MV-4-11 (cell line): ENCODE measurements around the gene PPP1R2C.

Source experiments
- DNase-seq: peaks from one replicate; lab custom pipeline; 2025; lab: John Stamatoyannopoulos, UW

The PPP1R2C gene

GRCh38 chrX:42778096-42778495 is at the start of gene PPP1R2C:
TSS of gene PPP1R2C (minus strand) at chrX:42778163. CDS start at chrX:42778079, 84 bp downstream.
- no peak for DNase-seq

DNA sequence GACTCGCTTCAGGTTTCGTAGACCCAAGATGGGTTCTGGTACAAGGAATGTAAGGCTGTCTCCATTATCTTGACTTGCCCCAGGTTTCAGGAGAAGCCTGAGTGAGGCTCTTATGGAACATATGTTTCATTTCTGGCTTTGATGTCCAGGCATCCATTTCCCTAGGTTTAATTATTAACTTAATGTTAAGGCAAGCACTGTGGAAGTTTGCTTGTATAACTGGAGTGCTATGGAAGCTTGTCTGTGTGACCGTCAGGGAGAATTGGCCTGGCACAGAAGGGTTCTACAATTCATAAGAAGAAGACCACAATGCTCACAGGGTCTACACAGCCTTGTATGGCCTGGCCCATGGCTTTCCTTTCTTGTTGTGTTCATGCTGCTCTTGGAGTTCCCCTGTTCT is 47.2 kb upstream of the PPP1R2C start:
- no peak for DNase-seq

GRCh38 chrX:42824541-42824940 is 46.6 kb upstream of the PPP1R2C start:
- DNase-seq, result no peak

GRCh38 chrX:42823443-42823842 is 45.5 kb upstream of the PPP1R2C start:
- DNase-seq, result no peak

DNA sequence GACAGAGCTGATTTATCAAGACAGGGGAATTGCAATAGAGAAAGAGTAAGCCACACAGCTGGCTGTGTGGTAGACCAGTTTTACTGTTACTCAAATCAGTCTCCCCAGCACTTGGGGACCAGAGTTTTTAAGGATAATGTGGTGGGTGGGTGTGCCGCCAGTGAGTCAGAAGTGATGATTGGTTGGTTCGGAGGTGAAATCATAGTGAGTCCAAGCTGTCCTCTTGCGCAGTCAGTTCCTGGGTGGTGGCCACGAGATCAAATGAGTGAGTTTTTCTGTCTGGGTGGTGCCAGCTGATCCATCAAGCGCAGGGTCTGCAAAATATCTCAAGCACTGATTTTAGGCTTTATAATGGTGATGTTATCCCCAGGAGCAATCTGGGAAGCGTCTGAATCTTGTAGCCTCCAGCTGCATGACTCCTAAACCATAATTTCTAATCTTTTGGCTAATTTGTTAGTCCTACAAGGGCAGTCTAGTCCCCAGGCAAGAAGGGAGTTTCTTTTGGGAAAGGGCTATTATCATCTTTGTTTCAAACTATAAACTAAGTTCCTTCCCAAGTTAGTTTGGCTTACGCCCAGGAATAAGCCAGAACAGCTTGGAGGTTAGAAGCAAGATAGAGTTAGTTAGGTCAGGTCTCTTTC is 44.0 kb upstream of the PPP1R2C start:
- no peak for DNase-seq

- DNase-seq, result no peak
Observed at GRCh38 chrX:42818151-42818921, 40.4 kb upstream of the PPP1R2C start.

DNA sequence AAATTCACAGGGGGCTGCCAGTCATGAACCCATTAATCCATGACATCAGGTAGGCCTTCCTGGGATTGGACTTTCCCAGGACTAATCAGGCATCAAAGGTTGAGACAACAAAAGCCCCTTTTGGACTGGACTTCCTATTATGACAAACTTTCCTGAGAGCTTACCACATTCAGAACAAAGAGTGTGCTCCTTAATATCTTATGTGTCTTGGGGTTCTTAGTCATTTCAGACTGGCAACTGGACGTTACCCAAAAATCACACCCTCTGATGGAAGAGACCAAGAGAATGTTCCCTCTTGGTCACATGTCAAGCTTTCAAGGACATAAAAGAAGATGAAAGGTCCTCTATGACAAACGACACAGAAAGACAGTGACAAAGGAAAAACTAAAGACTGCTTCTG is 31.6 kb upstream of the PPP1R2C start:
- no peak for DNase-seq

GRCh38 chrX:42807393-42807792 is 29.4 kb upstream of the PPP1R2C start:
- DNase-seq, result no peak

GRCh38 chrX:42804524-42804923 is 26.6 kb upstream of the PPP1R2C start:
- DNase-seq, result no peak

GRCh38 chrX:42803320-42803719 is 25.4 kb upstream of the PPP1R2C start:
- no peak for DNase-seq

GRCh38 chrX:42797651-42798269 is 19.8 kb upstream of the PPP1R2C start:
- DNase-seq, result no peak

- DNase-seq, result no peak
Observed at GRCh38 chrX:42783451-42783850, 5.5 kb upstream of the PPP1R2C start.

GRCh38 chrX:42776195-42776594 is 1.8 kb downstream of the PPP1R2C start:
- peak; percentile 67 for DNase-seq

GRCh38 chrX:42772874-42773273 is 5.1 kb downstream of the PPP1R2C start:
- no peak for DNase-seq

DNA sequence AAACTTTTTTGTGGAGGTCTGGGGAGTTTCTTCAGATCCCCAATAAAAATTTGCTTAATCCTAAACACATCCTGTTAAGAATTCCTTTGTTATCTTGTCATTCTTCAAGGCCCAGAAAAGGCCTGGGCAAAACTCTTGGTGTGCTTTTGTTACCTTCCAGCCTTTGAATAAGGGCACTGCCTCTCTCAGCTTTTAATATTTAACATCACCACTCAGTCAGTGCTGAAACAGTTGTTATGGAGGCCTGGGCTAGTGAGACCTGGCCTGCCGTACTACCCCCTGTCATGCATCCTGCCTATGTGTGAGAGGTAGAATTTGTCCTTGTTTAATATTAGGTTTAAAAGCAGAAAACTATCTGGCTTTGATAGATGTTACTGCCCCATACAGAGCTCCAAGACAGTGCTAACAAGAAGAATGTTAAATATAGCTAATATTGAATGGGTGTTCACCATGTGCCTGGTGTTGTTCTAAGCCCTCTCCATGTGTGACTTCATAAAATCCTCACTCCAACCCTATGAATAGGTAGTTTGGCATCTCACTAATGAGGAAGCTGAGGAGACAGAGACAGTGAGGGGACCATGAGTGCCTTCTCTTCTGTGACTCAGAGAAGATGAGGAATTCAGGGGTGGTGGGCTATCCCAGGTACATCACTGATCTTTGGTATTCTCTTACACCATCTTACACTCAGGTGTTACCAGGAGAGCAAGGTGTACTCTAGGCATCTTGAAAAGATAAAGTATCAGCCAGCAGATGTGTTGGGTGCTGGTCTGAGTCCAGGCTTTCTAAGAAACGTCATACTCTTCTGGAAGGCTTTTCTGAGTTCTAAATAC is 6.2 kb downstream of the PPP1R2C start:
- DNase-seq, result no peak

DNA sequence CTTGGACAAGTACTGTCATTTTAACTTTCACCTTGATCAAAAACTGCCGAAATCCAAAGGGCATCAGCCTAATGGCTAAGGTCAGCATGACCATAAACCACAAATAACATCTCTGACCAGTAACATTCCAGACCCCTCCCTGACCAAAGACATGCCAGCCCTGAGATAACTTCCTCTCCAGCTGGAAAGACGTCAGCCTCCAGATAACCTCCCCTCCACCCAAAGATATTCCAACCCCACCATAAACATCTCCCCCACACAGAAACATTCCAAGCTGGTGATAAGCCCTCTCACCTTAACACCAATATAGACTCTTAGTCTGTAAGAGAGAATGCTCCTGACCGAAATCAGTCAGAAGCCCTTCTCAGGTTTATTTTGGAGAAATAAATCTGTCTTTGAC is 7.4 kb downstream of the PPP1R2C start:
- no peak for DNase-seq

GRCh38 chrX:42759881-42760280 is 18.1 kb downstream of the PPP1R2C start:
- DNase-seq, result no peak

DNA sequence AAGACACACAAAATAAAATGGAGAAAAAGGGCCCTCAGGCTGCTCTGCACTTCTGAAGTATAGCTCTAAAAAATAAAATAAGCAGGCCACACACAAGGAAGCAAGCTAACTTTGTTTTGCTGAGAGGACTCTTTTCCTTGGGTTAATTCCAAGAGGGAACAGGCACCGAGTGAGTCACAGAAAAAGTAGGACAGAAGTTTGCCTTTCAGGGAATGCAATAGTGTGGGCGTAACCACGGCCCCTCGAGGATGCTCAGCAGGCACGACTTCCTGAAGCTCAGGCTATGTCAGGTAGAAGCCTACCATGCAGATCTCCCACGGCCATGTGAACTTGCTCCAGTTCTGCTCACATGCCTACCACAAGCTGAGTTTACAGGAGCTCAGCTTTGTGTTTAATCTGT is 22.1 kb downstream of the PPP1R2C start:
- no peak for DNase-seq

DNA sequence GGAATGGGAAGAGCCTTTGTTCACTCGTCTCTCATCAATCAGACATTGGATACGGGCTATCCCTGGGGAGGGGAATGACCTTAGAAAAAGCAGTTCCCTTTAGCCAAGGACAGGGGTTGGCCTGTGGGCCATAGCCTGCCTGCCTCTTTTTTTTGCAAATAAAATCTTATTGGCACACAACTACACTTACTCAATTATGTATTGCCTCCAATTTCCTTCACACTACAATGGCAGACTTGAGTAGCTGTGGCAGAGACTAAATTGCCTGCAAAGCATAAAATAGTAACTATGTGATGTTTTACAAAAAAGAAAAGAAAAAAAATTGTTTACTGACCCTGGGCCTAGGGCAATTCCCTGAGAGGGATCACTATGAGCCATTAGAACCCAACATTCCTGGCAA is 23.4 kb downstream of the PPP1R2C start:
- no peak for DNase-seq

GRCh38 chrX:42754115-42754514 is 23.8 kb downstream of the PPP1R2C start:
- DNase-seq, result no peak

DNA sequence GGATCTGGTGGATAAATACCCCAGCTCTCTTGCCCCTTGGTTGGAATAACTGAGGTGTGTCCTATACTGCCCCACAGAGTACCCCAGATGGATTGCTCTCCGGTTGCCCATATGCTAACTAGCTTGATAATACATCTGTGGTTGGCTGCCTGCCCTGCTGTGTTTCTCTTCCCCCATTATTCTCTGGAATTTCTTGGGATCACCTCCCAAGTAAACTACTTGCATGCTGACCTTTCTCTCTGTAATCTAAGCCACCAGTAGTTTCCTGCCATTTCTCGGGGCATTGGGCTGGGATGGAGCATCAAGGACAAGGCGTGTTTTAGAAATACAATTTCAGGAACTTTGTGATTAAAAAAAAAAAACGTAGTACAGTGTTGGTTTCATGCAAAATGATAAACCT is 25.2 kb downstream of the PPP1R2C start:
- no peak for DNase-seq

DNA sequence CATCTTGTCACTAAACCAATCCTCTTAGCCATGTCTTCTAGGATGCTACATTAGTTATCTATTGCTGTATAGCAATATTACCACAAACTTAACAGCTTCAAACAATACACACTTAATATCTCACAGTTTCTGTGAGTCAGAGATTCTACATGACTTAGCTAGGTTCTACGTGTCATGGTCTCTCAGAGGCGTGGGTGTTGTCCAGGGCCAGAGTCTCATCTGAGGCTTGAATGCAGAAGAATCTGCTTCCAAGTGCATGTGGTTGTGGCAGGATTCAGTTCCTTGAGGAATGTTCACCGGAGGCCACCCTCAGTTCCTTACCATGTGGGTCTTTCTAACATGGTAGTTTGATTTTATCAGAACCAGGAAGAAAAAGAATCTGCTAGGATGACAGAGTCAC is 26.4 kb downstream of the PPP1R2C start:
- DNase-seq, result no peak
